HG02870 (cell line): Measurements from ENCODE around the gene VPS37C.
"Not testable (repeated sequence)": the region's sequence is repeated elsewhere in the genome, so short reads cannot be mapped to it uniquely, and the experiment has no call there.

ENCODE experiments used
- ATAC-seq: cut with Tn5 transposase; IDR thresholded peaks from one replicate; pipeline ENCODE4 v1.9.1; 2021; ENCODE audit warnings: mild to moderate bottlenecking, moderate library complexity; ENCODE audit not compliant: unreplicated experiment

Gene VPS37C

GRCh38 chr11:61176446-61176845, 15.2 kb upstream of the VPS37C start:
- ATAC-seq = no peak

GRCh38 chr11:61174949-61175348, 13.7 kb upstream of the VPS37C start:
- no peak for ATAC-seq

GRCh38 chr11:61174273-61174672, 13.0 kb upstream of the VPS37C start:
- ATAC-seq = no peak

GRCh38 chr11:61173456-61173855, 12.2 kb upstream of the VPS37C start:
- no peak for ATAC-seq

GRCh38 chr11:61172888-61173287, 11.7 kb upstream of the VPS37C start:
- no peak for ATAC-seq

- no peak for ATAC-seq
Observed at GRCh38 chr11:61172356-61172755, 11.1 kb upstream of the VPS37C start.

GRCh38 chr11:61171907-61172306, 10.7 kb upstream of the VPS37C start:
- no peak for ATAC-seq

- ATAC-seq = no peak
Observed at GRCh38 chr11:61170566-61170965, 9.3 kb upstream of the VPS37C start.

- ATAC-seq = no peak
Observed at GRCh38 chr11:61168800-61169199, 7.6 kb upstream of the VPS37C start.

- ATAC-seq = no peak
Observed at GRCh38 chr11:61168042-61168688, 6.9 kb upstream of the VPS37C start.

GRCh38 chr11:61166331-61166730, 5.1 kb upstream of the VPS37C start:
- not testable (repeated sequence) for ATAC-seq

GRCh38 chr11:61165785-61166184, 4.6 kb upstream of the VPS37C start:
- ATAC-seq = not testable (repeated sequence)

- no peak for ATAC-seq
Observed at GRCh38 chr11:61164606-61165424, 3.6 kb upstream of the VPS37C start.

GRCh38 chr11:61163714-61164605, 2.7 kb upstream of the VPS37C start:
- ATAC-seq = no peak

GRCh38 chr11:61163021-61163420, 1.8 kb upstream of the VPS37C start:
- ATAC-seq = no peak

- no peak for ATAC-seq
Observed at GRCh38 chr11:61162092-61162941, 1.1 kb upstream of the VPS37C start.

GRCh38 chr11:61160487-61161189, 588 bp downstream of the VPS37C start:
- no peak for ATAC-seq

- no peak for ATAC-seq
Observed at GRCh38 chr11:61158691-61159381, 2.4 kb downstream of the VPS37C start.

- no peak for ATAC-seq
Observed at GRCh38 chr11:61157743-61158142, 3.5 kb downstream of the VPS37C start.
